GM06990 (cell line): ENCODE measurements around the gene TENT4B.
A peak's percentile ranks its signal among the peaks of the same experiment; 100 is the strongest.
"Not testable (repeated sequence)": the region's sequence is repeated elsewhere in the genome, so short reads cannot be mapped to it uniquely, and the experiment has no call there.

Experiments
- DNase-seq: peaks from one replicate; pipeline ENCODE4 v3.0.0-alpha.2; 2011; ENCODE audit not compliant: insufficient read length; ENCODE audit errors: extremely low read depth
- H3K27me3 ChIP-seq: replicated peaks from 2 replicates; pipeline ENCODE4 v1.6.0; 2011; ENCODE audit warnings: low read length; ENCODE audit not compliant: control insufficient read depth, insufficient read depth
- H3K36me3 ChIP-seq: 2 replicates; pipeline ENCODE4 v1.5.1; 2011; ENCODE audit warnings: low read length; ENCODE audit not compliant: control insufficient read depth, insufficient read depth
- H3K4me3 ChIP-seq: replicated peaks from 2 replicates; pipeline ENCODE4 v1.5.1; 2011; ENCODE audit warnings: low read depth, mild to moderate bottlenecking, control low read depth, low read length
- TF ChIP-seq, protein P1 (sequence below): IDR thresholded peaks from 2 replicates; pipeline ENCODE4 v1.5.1; 2011; ENCODE audit warnings: low read length, control low read depth, mild to moderate bottlenecking, inconsistent platforms; ENCODE audit not compliant: insufficient read depth, poor library complexity, severe bottlenecking

TENT4B gene

DNA sequence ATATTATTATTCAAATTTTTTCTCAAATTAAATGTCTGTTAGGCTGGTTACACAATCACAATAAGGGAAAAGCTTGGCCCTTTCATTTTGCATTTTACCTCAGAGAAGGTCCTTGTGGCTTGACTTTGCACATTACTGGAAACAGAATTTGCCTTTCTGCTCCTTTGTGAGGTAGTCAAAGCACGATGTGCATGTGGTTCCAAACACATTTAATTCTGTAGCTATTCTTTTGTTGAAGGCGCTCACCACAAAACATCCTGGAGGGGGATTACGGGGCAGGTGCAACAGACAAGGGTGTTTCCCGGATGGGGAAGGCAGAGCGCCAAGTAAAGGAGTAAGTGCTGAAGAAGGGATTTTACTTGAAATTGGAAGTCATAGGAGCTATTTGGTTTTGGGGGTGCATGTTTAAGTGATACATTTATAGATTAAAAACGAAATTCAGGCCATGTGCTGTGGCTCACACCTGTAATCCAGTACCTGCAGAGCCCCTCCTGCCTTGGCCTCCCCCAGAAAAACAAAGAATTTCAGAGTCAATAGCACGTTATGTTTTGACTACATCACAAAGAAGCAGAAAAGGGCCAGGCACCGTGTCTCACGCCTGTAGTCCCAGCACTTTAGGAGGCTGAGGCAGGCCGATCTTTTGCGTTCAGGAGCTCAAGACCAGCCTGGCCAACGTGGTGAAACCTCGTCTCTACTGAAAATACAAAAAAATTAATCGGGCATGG, 31.2 kb upstream of the TENT4B start:
- Histone ChIP-seq H3K27me3 (no peaks in the 10 kb centered on the region), H3K4me3 (no peak overlapping the region), H3K36me3 (no peaks in the 10 kb centered on the region)
- TF ChIP-seq, protein P1, sequence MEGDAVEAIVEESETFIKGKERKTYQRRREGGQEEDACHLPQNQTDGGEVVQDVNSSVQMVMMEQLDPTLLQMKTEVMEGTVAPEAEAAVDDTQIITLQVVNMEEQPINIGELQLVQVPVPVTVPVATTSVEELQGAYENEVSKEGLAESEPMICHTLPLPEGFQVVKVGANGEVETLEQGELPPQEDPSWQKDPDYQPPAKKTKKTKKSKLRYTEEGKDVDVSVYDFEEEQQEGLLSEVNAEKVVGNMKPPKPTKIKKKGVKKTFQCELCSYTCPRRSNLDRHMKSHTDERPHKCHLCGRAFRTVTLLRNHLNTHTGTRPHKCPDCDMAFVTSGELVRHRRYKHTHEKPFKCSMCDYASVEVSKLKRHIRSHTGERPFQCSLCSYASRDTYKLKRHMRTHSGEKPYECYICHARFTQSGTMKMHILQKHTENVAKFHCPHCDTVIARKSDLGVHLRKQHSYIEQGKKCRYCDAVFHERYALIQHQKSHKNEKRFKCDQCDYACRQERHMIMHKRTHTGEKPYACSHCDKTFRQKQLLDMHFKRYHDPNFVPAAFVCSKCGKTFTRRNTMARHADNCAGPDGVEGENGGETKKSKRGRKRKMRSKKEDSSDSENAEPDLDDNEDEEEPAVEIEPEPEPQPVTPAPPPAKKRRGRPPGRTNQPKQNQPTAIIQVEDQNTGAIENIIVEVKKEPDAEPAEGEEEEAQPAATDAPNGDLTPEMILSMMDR: no peak
- DNase-seq: peak; percentile 67

DNA sequence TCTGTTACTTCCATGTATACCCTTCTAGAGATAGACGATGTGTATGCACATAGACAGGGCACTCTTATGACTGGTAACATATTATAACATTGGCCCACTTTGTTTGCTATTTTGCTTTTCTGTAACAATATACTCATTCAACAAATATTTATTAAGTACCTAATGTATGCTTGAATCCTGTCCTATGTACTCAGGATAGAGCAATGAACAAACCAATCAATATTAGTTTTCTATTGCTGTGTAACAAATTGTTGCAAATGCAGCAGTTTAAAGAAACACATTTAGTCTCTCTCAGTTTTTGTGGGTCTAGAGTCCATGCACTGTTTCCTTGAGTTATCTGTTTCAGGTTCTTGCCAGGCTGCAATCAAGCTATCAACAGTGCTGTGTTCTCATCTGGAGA, 29.7 kb upstream of the TENT4B start:
- Histone ChIP-seq H3K4me3 (no peak overlapping the region), H3K36me3 (no peaks in the 10 kb centered on the region), H3K27me3 (no peaks in the 10 kb centered on the region)
- TF ChIP-seq, protein P1: no peak
- DNase-seq: no peak

DNA sequence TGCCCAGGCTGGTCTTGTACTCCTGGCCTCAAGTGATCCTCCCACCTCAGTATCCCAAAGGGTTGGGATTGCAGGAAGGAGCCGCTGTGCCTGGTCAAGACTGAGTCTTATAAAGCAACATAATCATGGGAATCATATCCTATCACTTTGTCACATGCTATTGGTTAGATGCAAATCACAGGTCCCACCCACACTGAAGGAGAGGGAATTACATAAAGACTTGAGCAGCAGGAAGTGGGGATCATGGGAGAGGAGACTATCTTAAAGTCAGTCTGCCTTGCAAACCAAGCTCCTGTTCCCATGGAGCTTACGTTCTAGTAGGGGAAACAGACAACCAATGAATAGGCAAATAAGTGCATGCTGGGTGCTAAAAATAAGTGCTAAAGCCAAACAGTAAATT, 28.3 kb upstream of the TENT4B start:
- Histone ChIP-seq H3K4me3 (no peak overlapping the region), H3K27me3 (no peaks in the 10 kb centered on the region), H3K36me3 (no peaks in the 10 kb centered on the region)
- TF ChIP-seq, protein P1: no peak
- DNase-seq: no peak

DNA sequence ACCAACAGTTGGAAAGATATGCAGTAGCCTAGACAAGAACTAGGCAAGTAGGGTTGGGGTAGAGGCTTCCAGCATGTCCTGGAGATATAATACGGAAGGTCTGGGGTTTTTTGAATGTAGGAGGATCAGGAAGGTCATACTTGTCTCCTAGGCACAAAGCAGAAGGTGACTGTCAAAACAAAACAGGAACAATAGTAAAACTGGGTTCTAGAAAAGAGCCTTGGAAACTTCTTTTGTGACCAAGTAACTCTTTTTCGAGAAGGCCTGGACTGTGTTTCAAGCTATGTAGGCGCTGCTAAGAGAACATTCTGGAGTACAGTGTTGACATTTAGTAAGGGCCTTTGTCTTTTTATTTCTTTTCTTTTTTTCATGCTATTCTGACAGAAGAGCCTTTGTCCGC, 26.9 kb upstream of the TENT4B start:
- H3K27me3 ChIP-seq: no peaks in the 10 kb centered on the region
- no peak overlapping the region for H3K4me3 ChIP-seq
- no peaks in the 10 kb centered on the region for H3K36me3 ChIP-seq
- TF ChIP-seq, protein P1: no peak
- DNase-seq: no peak

DNA sequence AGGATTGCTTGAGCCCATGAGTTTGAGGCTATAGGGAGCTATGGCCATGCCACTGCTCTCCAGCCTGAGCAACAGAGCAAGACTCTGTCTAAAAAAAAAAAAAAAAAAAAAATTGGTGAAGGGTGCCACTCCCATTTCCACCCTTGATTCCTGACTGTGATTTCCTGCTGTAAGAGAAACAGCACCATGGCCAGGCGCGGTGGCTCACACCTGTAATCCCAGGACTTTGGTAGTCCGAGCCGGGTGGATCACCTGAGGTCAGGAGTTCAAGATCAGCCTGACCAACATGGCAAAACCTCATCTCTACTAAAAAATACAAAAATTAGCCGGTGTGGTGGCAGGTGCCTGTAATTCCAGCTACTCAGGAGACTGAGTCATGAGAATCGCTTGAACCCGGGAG, 20.5 kb upstream of the TENT4B start:
- not testable (repeated sequence) for DNase-seq, H3K4me3 ChIP-seq, H3K36me3 ChIP-seq, H3K27me3 ChIP-seq

DNA sequence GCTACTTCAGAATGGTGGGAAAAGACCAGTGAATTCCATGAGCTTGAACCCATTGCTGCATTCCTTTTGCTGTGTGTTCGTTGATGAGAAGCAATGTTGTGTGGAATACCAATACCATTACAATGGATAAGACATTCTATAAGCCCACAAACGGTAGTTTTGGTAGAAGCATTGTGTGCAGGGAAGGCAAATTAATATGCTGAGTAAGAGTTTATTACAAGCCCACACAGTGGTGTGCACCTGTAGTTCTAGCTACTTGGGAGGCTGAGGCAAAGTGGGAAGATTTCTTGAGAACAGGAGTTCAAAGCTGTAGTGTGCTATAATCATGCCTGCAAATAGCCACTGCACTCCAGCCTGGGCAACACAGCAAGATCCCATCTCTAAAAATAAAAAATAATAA, 19.9 kb upstream of the TENT4B start:
- Histone ChIP-seq H3K4me3 (no peak overlapping the region), H3K36me3 (no peaks in the 10 kb centered on the region), H3K27me3 (no peaks in the 10 kb centered on the region)
- no peak for DNase-seq
- TF ChIP-seq, protein P1: no peak
